Endodermal cell (in vitro differentiated cells): Measurements from ENCODE around the gene ALDOA. TPM values are rescaled to one million over a fixed set of nuclear protein-coding genes. Genes with fewer than 3 reads are reported as not detected.

Source experiments
- DNase-seq: peaks from one replicate; pipeline ENCODE4 v3.0.0-alpha.2; 2017
- H3K27ac ChIP-seq: 2 replicates; pipeline ENCODE4 v1.5.1; 2013; ENCODE audit warnings: mild to moderate bottlenecking, low read depth, low read length, moderate library complexity
- H3K27me3 ChIP-seq: 2 replicates; pipeline ENCODE4 v1.6.1; 2013; ENCODE audit warnings: mild to moderate bottlenecking, low read length, moderate library complexity; ENCODE audit not compliant: insufficient read depth, control insufficient read depth, poor library complexity, severe bottlenecking
- H3K36me3 ChIP-seq: 2 replicates; pipeline ENCODE4 v1.7.0; 2013; ENCODE audit warnings: mild to moderate bottlenecking, low read length, moderate library complexity; ENCODE audit not compliant: control insufficient read depth, insufficient read depth
- H3K4me1 ChIP-seq: one replicate; pipeline ENCODE4 v1.7.0; 2013; ENCODE audit warnings: low read length; ENCODE audit not compliant: control insufficient read depth, insufficient read depth
- H3K4me3 ChIP-seq: 2 replicates; pipeline ENCODE4 v1.5.1; 2013; ENCODE audit warnings: mild to moderate bottlenecking, low read length, moderate library complexity
- H3K9ac ChIP-seq: 2 replicates; pipeline ENCODE4 v1.6.1; 2013; ENCODE audit warnings: mild to moderate bottlenecking, low read length, moderate library complexity; ENCODE audit not compliant: poor library complexity, severe bottlenecking; ENCODE audit errors: extremely low read depth
- H3K9me3 ChIP-seq: 2 replicates; pipeline ENCODE4 v1.6.1; 2013; ENCODE audit warnings: mild to moderate bottlenecking, low read length, moderate library complexity; ENCODE audit not compliant: control insufficient read depth
- H3K27ac Mint-ChIP-seq: 2 replicates; pipeline ENCODE4 v1.8.0; 2020; ENCODE audit warnings: mixed read lengths
- H3K27me3 Mint-ChIP-seq: 2 replicates; pipeline ENCODE4 v1.8.0; 2021; ENCODE audit warnings: mild to moderate bottlenecking, mixed read lengths; ENCODE audit not compliant: insufficient read depth
- H3K36me3 Mint-ChIP-seq: 2 replicates; pipeline ENCODE4 v1.8.0; 2020; ENCODE audit warnings: low read depth, mixed read lengths
- H3K4me1 Mint-ChIP-seq: 2 replicates; pipeline ENCODE4 v1.8.0; 2020; ENCODE audit warnings: mixed read lengths
- H3K4me3 Mint-ChIP-seq: 2 replicates; pipeline ENCODE4 v1.8.0; 2020; ENCODE audit warnings: mild to moderate bottlenecking, moderate library complexity, mixed read lengths
- H3K9me3 Mint-ChIP-seq: 2 replicates; pipeline ENCODE4 v1.8.0; 2020; ENCODE audit warnings: mild to moderate bottlenecking, mixed read lengths
- WGBS, 2 experiments: methylation state at CpG; one replicate each; pipeline versions ENCODE4 v1.1.5 to v1.1.7; 2013; ENCODE audit warnings: missing lambda C conversion rate in 2 of 2, mixed read lengths in 1 of 2; ENCODE audit not compliant: insufficient coverage in 1 of 2, insufficient read length in 1 of 2; 5-methylcytosine and 5-hydroxymethylcytosine counted together
- total RNA-seq, 2 donors: library from RNA; stranded (reverse); fragmentation: NEBNext Ultra II Directional in 1 of 2; extraction: Animal tissue kit (Norgen Biotek cat#: 25700) in 1 of 2; gene quantifications; 2 replicates in 1 of 2; 3 replicates in 1 of 2; pipeline ENCODE4 v1.2.1, GENCODE V29; 2021
- TF ChIP-seq, protein P1 (sequence below): fragments of 200-600 bp; sonication (generic); conservative IDR thresholded peaks from 2 replicates; pipeline ENCODE4 v1.5.0; 2021; ENCODE audit warnings: antibody characterized with exemption, mild to moderate bottlenecking

The ALDOA gene
- total RNA-seq, 2 donors from 2014 or later, result 645 to 652 TPM

DNA sequence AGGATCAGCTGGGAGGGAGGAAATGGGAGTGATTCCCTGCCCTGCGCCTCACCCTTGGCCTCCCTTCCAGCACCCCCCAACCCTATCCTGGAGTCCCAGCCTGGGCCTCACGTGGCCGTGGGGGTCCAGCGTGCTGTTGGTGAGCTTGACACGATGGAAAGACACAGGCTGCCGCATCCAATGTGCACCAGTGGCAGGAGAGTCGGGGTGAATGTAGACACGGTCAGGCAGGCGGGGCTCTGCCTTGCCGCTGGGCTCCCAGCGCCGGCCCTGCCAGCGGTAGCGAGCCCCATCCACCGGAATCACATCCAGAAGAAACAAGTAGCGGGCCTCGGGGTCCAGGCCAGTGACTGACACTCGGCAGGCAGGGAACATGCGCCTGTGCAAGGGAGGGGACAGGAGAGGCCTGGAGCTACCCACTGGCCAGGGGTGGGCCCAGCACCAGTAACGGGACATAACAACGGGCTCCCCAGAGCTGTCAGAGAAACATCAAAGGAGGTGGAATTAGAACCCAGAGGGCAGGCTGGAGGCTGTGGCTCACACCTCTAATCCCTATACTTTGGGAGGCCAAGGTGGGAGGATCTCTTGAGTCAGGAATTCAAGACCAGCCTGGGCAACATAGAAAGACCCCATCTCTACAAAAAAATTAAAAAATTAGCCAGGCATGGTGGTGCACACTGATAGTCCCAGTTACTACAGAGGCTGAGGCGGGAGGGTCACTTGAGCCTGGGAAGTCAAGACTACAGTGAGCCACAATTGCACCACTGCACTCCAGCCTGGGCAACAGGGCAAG is 23.5 kb downstream of the ALDOA start:
- Mint-ChIP-seq H3K4me1 (peaks cover 10% of the 10 kb centered on the region), H3K36me3 (peaks cover 25% of the 10 kb centered on the region), H3K27ac (no peak overlapping the region), H3K9me3 (no peaks in the 10 kb centered on the region), H3K27me3 (no peaks in the 10 kb centered on the region), H3K4me3 (no peak overlapping the region)
- TF ChIP-seq, protein P1, sequence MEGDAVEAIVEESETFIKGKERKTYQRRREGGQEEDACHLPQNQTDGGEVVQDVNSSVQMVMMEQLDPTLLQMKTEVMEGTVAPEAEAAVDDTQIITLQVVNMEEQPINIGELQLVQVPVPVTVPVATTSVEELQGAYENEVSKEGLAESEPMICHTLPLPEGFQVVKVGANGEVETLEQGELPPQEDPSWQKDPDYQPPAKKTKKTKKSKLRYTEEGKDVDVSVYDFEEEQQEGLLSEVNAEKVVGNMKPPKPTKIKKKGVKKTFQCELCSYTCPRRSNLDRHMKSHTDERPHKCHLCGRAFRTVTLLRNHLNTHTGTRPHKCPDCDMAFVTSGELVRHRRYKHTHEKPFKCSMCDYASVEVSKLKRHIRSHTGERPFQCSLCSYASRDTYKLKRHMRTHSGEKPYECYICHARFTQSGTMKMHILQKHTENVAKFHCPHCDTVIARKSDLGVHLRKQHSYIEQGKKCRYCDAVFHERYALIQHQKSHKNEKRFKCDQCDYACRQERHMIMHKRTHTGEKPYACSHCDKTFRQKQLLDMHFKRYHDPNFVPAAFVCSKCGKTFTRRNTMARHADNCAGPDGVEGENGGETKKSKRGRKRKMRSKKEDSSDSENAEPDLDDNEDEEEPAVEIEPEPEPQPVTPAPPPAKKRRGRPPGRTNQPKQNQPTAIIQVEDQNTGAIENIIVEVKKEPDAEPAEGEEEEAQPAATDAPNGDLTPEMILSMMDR, result no peak
- Histone ChIP-seq H3K4me3 (no peak overlapping the region), H3K9ac (no peak overlapping the region), H3K27me3 (no peaks in the 10 kb centered on the region), H3K36me3 (peaks cover 25% of the 10 kb centered on the region), H3K4me1 (peaks cover 6% of the 10 kb centered on the region), H3K27ac (no peak overlapping the region), H3K9me3 (no peaks in the 10 kb centered on the region)
- no peak for DNase-seq
- 93% methylated on average over 15 to 22 of the region's 22 CpGs for WGBS, 2 experiments

DNA sequence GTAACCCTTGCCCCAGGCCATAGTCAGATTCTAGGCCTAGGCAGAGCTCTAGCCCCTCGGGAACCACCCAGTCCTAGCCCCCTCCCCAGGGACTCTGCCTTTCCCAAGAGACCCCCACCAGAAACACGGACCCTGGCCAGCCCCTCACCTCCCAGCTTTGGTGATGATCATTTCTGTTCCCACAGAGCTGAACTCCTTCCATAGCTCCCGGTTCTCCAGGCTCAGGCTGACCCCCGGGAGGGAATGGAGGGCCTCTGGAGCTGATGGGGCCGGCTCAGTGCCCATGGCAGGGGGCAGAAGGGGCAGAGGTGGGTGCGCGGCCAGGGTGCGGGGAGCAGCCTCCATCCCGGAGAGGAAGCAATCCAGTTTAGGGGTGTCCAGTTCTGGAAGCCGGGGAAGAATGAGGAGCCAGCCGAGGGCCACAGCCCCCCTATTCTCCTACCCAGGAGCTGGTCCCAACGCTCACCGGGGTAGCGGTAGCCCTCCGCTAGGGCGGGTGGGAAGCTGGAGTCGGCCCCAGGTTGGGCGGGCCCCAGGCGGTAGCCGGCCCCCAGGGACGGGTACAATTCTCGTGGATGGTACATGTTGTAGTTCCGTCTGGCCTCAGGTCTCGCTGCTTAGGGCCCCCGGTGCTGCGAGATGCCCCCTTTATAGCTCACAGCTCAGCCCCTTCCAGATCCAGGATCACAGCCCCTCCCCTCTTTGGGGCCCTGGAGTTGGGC is 25.2 kb downstream of the ALDOA start:
- Mint-ChIP-seq H3K4me1 (peaks cover 19% of the 10 kb centered on the region), H3K4me3 (peak overlapping the region; percentile 71), H3K9me3 (no peaks in the 10 kb centered on the region), H3K27ac (no peak overlapping the region), H3K36me3 (peaks cover 24% of the 10 kb centered on the region), H3K27me3 (no peaks in the 10 kb centered on the region)
- Histone ChIP-seq H3K36me3 (peaks cover 10% of the 10 kb centered on the region), H3K27ac (no peak overlapping the region), H3K27me3 (no peaks in the 10 kb centered on the region), H3K4me3 (no peak overlapping the region), H3K4me1 (peaks cover under 1% of the 10 kb centered on the region), H3K9me3 (no peaks in the 10 kb centered on the region), H3K9ac (no peak overlapping the region)
- TF ChIP-seq, protein P1, result no peak
- DNase-seq, result no peak
- WGBS, 2 experiments, result 87 to 89% methylated on average over 10 to 26 of the region's 26 CpGs

DNA sequence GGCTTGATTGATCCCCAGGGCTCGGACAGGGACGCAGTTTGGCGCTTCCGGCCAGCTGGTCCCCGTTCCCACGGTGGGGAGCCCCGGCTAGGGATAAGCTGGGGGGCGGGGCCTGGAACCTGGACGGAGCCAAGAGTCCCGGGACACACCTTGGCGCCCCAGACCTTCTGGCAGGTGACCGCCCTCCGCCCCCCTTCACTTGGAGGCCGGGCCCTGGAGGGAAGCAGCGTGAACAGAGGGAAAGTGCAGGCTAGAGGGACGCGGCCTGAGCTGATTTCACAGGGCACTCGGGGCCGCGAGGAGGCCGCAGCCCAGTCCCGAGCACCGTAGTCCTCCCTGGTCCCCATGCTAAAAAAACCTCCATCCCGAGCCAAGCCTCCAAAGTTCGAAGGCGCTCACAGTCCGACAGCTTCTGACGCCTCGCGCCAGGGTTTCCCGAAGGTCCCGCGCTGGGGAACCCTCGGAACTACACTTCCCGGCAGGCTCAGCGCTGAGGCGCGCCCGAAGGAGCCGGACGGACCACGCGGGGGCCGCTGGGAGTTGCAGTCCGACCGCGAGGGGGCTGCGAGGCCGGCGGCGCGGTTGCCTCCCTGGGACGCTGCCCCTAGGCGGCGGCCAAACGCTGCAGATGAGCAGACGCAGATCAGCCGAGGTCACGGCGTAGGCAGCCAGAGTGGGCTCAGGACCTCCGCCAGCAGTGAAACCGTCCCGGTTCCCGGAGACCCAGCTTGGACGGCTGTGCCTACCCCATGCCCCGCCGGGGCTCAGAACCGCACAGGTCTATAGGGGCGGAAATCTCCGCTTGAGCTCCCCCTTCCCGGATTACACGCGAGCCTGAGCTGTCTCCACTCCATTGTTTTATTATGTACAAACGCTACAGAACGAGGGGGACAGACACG is 26.2 kb downstream of the ALDOA start, which contains the start of gene TBX6:
Gene TBX6, minus strand, starts transcription at position 451 of the 899 bp plus-strand sequence. CDS start 731 bp downstream, outside the sequence.
- DNase-seq, result peak; percentile 98
- WGBS, 2 experiments, result 5 to 7% methylated on average over 25 to 76 of the region's 76 CpGs
- Histone ChIP-seq H3K9ac (peak within 1 kb of the TSS; percentile 14), H3K36me3 (peaks cover 7% of the 10 kb centered on the region), H3K27ac (peak within 1 kb of the TSS; percentile 50), H3K9me3 (peaks cover 4% of the 10 kb centered on the region), H3K27me3 (no peaks in the 10 kb centered on the region), H3K4me3 (peak within 1 kb of the TSS; percentile 83), H3K4me1 (no peaks in the 10 kb centered on the region)
- Mint-ChIP-seq H3K27me3 (no peaks in the 10 kb centered on the region), H3K36me3 (peaks cover 21% of the 10 kb centered on the region), H3K27ac (peak within 1 kb of the TSS; percentile 90), H3K4me3 (peak within 1 kb of the TSS; percentile 71), H3K9me3 (peaks cover 5% of the 10 kb centered on the region), H3K4me1 (peaks cover 19% of the 10 kb centered on the region)
- TF ChIP-seq, protein P1, result peak; percentile 69
